Liver (tissue), 9 donors: Measurements from ENCODE around the gene SLC5A5. TPM values are rescaled to one million over a fixed set of nuclear protein-coding genes. Genes with fewer than 3 reads are reported as not detected.

Experiments
- DNase-seq: peaks from one replicate; pipeline ENCODE4 v3.0.0-alpha.2; 2017; ENCODE audit warnings: low spot score
- H3K27ac ChIP-seq, 2 donors: one replicate each; pipeline ENCODE4 v1.7.0; 2013; ENCODE audit warnings: inconsistent platforms in 2 of 2, low read length in 2 of 2, control low read depth in 1 of 2, low read depth in 1 of 2, mild to moderate bottlenecking in 1 of 2
- H3K27me3 ChIP-seq, 4 donors: one replicate each; pipeline versions ENCODE4 v1.6.1 to v1.7.0; 2013; ENCODE audit warnings: low read length in 3 of 4, inconsistent platforms in 1 of 4, mild to moderate bottlenecking in 1 of 4, moderate library complexity in 1 of 4; ENCODE audit not compliant: control insufficient read depth in 4 of 4, insufficient read depth in 4 of 4
- H3K36me3 ChIP-seq, 4 donors: one replicate each; pipeline versions ENCODE4 v1.6.1 to v1.7.0; 2013; ENCODE audit warnings: low read length in 3 of 4, mild to moderate bottlenecking in 3 of 4, low read depth in 1 of 4, moderate library complexity in 1 of 4; ENCODE audit not compliant: control insufficient read depth in 4 of 4, insufficient read depth in 3 of 4
- H3K4me1 ChIP-seq, 4 donors: one replicate each; pipeline versions ENCODE4 v1.6.1 to v1.7.0; 2013; ENCODE audit warnings: low read length in 3 of 4, mild to moderate bottlenecking in 3 of 4, moderate library complexity in 1 of 4; ENCODE audit not compliant: control insufficient read depth in 4 of 4, insufficient read depth in 4 of 4
- H3K4me3 ChIP-seq, 3 donors: one replicate each; pipeline versions ENCODE4 v1.6.1 to v1.7.0; 2013; ENCODE audit warnings: low read length in 3 of 3, control low read depth in 1 of 3, low read depth in 1 of 3, mild to moderate bottlenecking in 1 of 3
- H3K9ac ChIP-seq, 2 donors: one replicate each; pipeline ENCODE4 v1.7.0; 2013; ENCODE audit warnings: low read length in 2 of 2, mild to moderate bottlenecking in 2 of 2, moderate library complexity in 2 of 2, control low read depth in 1 of 2, low read depth in 1 of 2
- H3K9me3 ChIP-seq, 4 donors: one replicate each; pipeline versions ENCODE4 v1.6.1 to v1.7.0; 2013; ENCODE audit warnings: low read length in 3 of 4; ENCODE audit not compliant: control insufficient read depth in 4 of 4
- CTCF ChIP-seq: fragments of 150-350 bp; IDR thresholded peaks from 2 replicates; pipeline ENCODE4 v1.5.1; 2017; ENCODE audit warnings: improper control_type of control experiment, low read depth, low read length; ENCODE audit not compliant: missing input control
- EGR1 ChIP-seq, 2 donors: IDR thresholded peaks; 2 replicates each; pipeline ENCODE4 v1.6.1; 2016 to 2018; ENCODE audit warnings: antibody characterized with exemption in 2 of 2, low read depth in 2 of 2
- FOXA1 ChIP-seq: IDR thresholded peaks from 2 replicates; pipeline ENCODE4 v1.6.1; 2016; ENCODE audit warnings: antibody characterized with exemption
- GABPA ChIP-seq, 2 donors: IDR thresholded peaks in 1 of 2; conservative IDR thresholded peaks in 1 of 2; 2 replicates each; pipeline ENCODE4 v1.6.1; 2016; ENCODE audit warnings: antibody characterized with exemption in 2 of 2, mild to moderate bottlenecking in 1 of 2, moderate library complexity in 1 of 2
- HNF4A ChIP-seq, 2 donors: conservative IDR thresholded peaks; 2 replicates each; pipeline ENCODE4 v1.6.1; 2016; ENCODE audit warnings: antibody characterized with exemption in 2 of 2, mild to moderate bottlenecking in 2 of 2
- HNF4G ChIP-seq: IDR thresholded peaks from 2 replicates; pipeline ENCODE4 v1.6.1; 2016; ENCODE audit warnings: antibody characterized with exemption
- MAX ChIP-seq: IDR thresholded peaks from 2 replicates; pipeline ENCODE4 v1.6.1; 2016; ENCODE audit warnings: antibody characterized with exemption
- NR2F2 ChIP-seq: IDR thresholded peaks from 2 replicates; pipeline ENCODE4 v1.6.1; 2016; ENCODE audit warnings: antibody characterized with exemption
- RAD21 ChIP-seq, 2 donors: IDR thresholded peaks; 2 replicates each; pipeline ENCODE4 v1.6.1; 2016; ENCODE audit warnings: antibody characterized with exemption in 2 of 2, mild to moderate bottlenecking in 2 of 2
- REST ChIP-seq: IDR thresholded peaks from 2 replicates; pipeline ENCODE4 v1.6.1; 2016; ENCODE audit warnings: antibody characterized with exemption, mild to moderate bottlenecking
- RXRA ChIP-seq, 2 donors: IDR thresholded peaks; 2 replicates each; pipeline ENCODE4 v1.6.1; 2017 to 2018; ENCODE audit warnings: antibody characterized with exemption in 2 of 2, mild to moderate bottlenecking in 1 of 2
- SP1 ChIP-seq: IDR thresholded peaks from 2 replicates; pipeline ENCODE4 v1.6.1; 2018; ENCODE audit warnings: antibody characterized with exemption, mild to moderate bottlenecking
- TAF1 ChIP-seq: conservative IDR thresholded peaks from 2 replicates; pipeline ENCODE4 v1.6.1; 2016; ENCODE audit warnings: antibody characterized with exemption, mild to moderate bottlenecking
- WGBS: extraction: QIAGEN DNeasy Blood & Tissue Kit; methylation state at CpG from one replicate; pipeline ENCODE4 v1.1.7; 2013; 5-methylcytosine and 5-hydroxymethylcytosine counted together
- polyA plus RNA-seq, 2 donors: library from polyadenylated mRNA; stranded (reverse) in 1 of 2; unstranded in 1 of 2; fragments of 200-250 nt in 1 of 2; fragments of >200 nt in 1 of 2; fragmentation: Nextera tagmentation in 1 of 2; extraction: Ambion mirVana in 1 of 2; gene quantifications; one replicate each; pipeline versions ENCODE4 v1.2.1 to v1.2.3, GENCODE V29; 2013 to 2015
- total RNA-seq, 2 donors: library from RNA; depleted of rRNA; stranded (reverse); fragments of >200 nt; gene quantifications; one replicate each; pipeline ENCODE4 v1.2.3, GENCODE V29; 2014
- TF ChIP-seq, protein P1 (sequence below): IDR thresholded peaks from 2 replicates; pipeline ENCODE4 v1.6.1; 2016; ENCODE audit warnings: antibody characterized with exemption
- donor health status: healthy.
- donor health status: healthy.
- donor health status: healthy.
- donor health status: healthy.
- donor health status: healthy.

Gene SLC5A5
- total and polyA plus RNA-seq, 4 donors = 0.09 TPM; not detected in 3

DNA sequence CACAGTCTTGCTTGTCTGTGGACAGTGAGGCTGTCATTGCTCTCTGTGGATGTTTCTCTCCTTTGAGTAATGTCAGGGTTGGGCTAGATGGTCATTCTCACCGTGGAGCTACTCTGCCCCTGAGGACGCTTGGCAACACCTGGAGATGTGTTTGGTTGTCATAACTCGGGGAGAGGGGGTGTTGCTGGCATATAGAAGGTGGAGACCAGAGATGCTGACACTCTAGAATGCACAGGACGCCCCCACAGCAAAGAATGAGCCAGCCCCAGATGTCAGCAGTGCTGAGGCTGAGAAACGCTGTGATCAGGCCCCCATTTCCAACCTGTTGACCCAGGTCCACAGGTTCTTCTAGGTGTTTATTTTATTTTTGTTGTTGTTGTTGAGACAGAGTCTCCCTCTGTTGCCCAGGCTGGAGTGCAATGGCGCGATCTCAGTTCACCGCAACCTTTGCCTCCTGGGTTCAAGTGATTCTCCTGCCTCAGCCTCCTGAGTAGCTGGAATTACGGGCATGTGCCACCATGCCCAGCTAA, 65.7 kb downstream of the SLC5A5 start (continued):
- TF ChIP-seq NR2F2 (no peak), TAF1 (no peak), RXRA (IDR thresholded peaks at IDR 0.05) (no peak)

DNA sequence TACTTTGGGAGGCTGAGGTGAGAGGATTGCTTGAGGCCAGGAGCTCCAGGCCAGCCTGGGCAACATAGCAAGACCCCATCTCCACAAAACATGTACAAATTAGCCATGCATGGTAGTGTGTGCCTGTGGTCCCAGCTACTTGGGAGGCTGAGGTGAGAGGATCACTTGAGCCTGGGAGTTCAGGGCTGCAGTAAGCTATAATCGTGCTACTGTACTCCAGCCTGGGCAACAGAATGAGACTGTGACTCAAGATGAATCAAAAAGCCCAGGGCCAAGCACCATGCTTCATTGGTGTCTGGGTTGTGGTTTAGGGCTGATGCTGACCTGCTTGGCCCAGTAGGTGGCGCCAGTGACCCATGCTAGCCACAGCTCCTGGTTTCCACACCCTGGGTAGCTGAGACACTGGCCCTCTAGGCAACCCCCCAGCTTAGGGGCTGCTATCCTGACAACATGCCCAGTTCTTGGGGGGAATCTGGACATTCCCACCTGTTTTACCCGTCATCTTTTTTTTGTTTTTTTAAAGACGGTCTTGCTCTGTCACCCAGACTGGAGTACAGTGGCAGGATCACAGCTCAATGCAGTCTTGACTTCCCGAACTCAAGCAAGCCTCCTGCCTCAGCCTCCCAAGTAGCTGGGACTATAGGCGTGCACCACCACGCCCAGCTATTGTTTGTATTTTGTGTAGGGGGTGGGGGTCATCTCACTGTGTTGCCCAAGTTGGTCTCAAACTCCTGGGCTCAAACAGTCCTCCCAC, 66.5 kb downstream of the SLC5A5 start:
- Histone ChIP-seq H3K9me3 (no peaks in the 10 kb centered on the region), H3K36me3 (peaks cover 0 to 10% (median 6%) of the 10 kb centered on the region in 4 donors), H3K27me3 (no peaks in the 10 kb centered on the region), H3K4me1 (peaks cover 3 to 11% (median 6%) of the 10 kb centered on the region in 4 donors), H3K9ac (no peak overlapping the region), H3K27ac (no peak overlapping the region), H3K4me3 (no peak overlapping the region)
- no peak for TF ChIP-seq REST
- peak; percentile 89 for TF ChIP-seq CTCF
- no peak for TF ChIP-seq HNF4A (conservative IDR thresholded peaks at IDR 0.05)
- TF ChIP-seq FOXA1 = no peak
- TF ChIP-seq, protein P1, sequence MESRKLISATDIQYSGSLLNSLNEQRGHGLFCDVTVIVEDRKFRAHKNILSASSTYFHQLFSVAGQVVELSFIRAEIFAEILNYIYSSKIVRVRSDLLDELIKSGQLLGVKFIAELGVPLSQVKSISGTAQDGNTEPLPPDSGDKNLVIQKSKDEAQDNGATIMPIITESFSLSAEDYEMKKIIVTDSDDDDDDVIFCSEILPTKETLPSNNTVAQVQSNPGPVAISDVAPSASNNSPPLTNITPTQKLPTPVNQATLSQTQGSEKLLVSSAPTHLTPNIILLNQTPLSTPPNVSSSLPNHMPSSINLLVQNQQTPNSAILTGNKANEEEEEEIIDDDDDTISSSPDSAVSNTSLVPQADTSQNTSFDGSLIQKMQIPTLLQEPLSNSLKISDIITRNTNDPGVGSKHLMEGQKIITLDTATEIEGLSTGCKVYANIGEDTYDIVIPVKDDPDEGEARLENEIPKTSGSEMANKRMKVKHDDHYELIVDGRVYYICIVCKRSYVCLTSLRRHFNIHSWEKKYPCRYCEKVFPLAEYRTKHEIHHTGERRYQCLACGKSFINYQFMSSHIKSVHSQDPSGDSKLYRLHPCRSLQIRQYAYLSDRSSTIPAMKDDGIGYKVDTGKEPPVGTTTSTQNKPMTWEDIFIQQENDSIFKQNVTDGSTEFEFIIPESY = no peak
- no peak for TF ChIP-seq HNF4G
- peak; percentile 84 to 93 for TF ChIP-seq RAD21 (IDR thresholded peaks at IDR 0.05)
- no peak for TF ChIP-seq GABPA (IDR thresholded peaks at IDR 0.05 in 1 of 2, conservative IDR thresholded peaks at IDR 0.05 in 1 of 2)
- TF ChIP-seq SP1 = no peak
- TF ChIP-seq TAF1 = no peak
- no peak for TF ChIP-seq MAX
- no peak for TF ChIP-seq EGR1 (IDR thresholded peaks at IDR 0.05; ENCODE audit: low read depth in 2 of 2)
- TF ChIP-seq RXRA (IDR thresholded peaks at IDR 0.05) = no peak
- no peak for TF ChIP-seq NR2F2
- peak; percentile 90 for DNase-seq
- WGBS = 58% methylated on average over 7 of the region's 7 CpGs
